Hematopoietic multipotent progenitor cell treated with erythropoietin and hydrocortisone succinate and interleukin-3 and kit ligand, for 4 days (in vitro differentiated cells): ENCODE data around the gene NDUFS2.

Experiments
- DNase-seq: peaks from one replicate; pipeline ENCODE4 v3.0.0-alpha.2; 2015

The NDUFS2 gene

GRCh38 chr1:161201836-161202712 is at the start of gene NDUFS2:
TSS of gene NDUFS2 (plus strand) at chr1:161202367. CDS start at chr1:161202386, 19 bp downstream.
- peak; percentile 100 for DNase-seq

GRCh38 chr1:161153176-161153575 is 49.0 kb upstream of the NDUFS2 start:
- DNase-seq: peak; percentile 30

GRCh38 chr1:161153682-161154337 is 48.4 kb upstream of the NDUFS2 start, which contains the start of gene UFC1:
TSS of gene UFC1 (plus strand) at chr1:161153978. CDS start at chr1:161153998, 20 bp downstream.
- peak; percentile 96 for DNase-seq

- DNase-seq: no peak
These were observed 44.3 kb upstream of the NDUFS2 start for GRCh38 chr1:161157867-161158266.

GRCh38 chr1:161158316-161159010 is 43.7 kb upstream of the NDUFS2 start:
- DNase-seq: peak; percentile 76

- DNase-seq: peak; percentile 97
These were observed 42.9 kb upstream of the NDUFS2 start, which contains the start of gene USP21 for GRCh38 chr1:161159087-161159912. TSS of gene USP21 (plus strand) at chr1:161159500. CDS start at chr1:161160641, 1,141 bp downstream.

GRCh38 chr1:161159913-161160243 is 42.3 kb upstream of the NDUFS2 start:
- DNase-seq: no peak

GRCh38 chr1:161160671-161161145 is 41.5 kb upstream of the NDUFS2 start:
- no peak for DNase-seq

GRCh38 chr1:161161652-161162051 is 40.5 kb upstream of the NDUFS2 start:
- no peak for DNase-seq

GRCh38 chr1:161162052-161162451 is 40.1 kb upstream of the NDUFS2 start:
- DNase-seq: no peak

GRCh38 chr1:161162806-161163205 is 39.4 kb upstream of the NDUFS2 start:
- DNase-seq: no peak

- DNase-seq: no peak
These were observed 38.4 kb upstream of the NDUFS2 start for GRCh38 chr1:161163793-161164192.

GRCh38 chr1:161164901-161165610 is 37.1 kb upstream of the NDUFS2 start:
- no peak for DNase-seq

- DNase-seq: peak; percentile 100
These were observed 36.2 kb upstream of the NDUFS2 start, which contains the start of gene PPOX for GRCh38 chr1:161165742-161166668. TSS of gene PPOX (plus strand) at chr1:161166426. CDS start at chr1:161166848, 422 bp downstream.

- peak; percentile 71 for DNase-seq
These were observed 35.3 kb upstream of the NDUFS2 start for GRCh38 chr1:161166669-161167548.

GRCh38 chr1:161168906-161169305 is 33.3 kb upstream of the NDUFS2 start:
- no peak for DNase-seq

GRCh38 chr1:161171191-161171590 is 31.0 kb upstream of the NDUFS2 start:
- no peak for DNase-seq

- no peak for DNase-seq
These were observed 30.5 kb upstream of the NDUFS2 start for GRCh38 chr1:161171696-161172095.

- DNase-seq: no peak
These were observed 29.8 kb upstream of the NDUFS2 start for GRCh38 chr1:161172349-161172748.
